ENCODE results near the gene RIMS3.

DNA sequence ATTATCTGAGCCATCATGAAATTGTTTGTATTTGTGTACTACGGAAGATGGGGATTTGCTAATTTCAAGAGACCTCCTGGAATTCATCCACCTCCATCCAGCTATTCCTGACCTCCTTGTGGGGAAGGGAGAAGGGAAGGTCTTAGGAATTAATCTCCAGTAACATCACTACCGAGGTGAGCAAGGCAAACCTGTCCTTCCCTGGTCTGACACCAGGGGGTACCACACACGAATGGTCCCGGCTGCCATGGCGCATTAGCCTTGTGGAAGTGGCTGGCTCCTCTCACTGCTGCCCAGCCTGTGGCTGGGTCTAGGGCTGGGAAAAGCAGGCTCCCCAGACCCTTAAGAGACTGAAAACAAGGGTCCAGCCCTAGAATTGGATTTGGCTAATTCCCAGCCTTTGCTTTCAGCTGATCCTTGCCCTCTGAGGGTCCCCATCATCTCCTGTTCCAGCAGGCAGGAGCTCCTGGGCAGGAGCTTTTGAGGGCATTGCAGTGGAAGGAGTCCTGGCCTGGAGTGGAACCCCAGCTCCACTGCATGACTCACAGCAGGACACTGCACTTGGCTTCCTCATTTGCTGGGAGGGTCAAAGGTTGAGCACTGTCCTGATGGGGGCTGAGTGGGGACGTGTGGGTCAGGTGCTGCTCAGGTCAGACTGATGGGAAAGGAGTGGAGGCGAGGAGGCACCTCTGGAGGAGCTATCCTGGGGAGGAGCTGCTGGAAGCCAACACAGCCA lies 34.8 kb downstream of the RIMS3 start:
- TF ChIP-seq CTCF (IDR thresholded peaks at IDR 0.05; ENCODE audit: low read length), result peak; percentile 73
- no peak for TF ChIP-seq EZH2 (IDR thresholded peaks at IDR 0.05; ENCODE audit: borderline replicate concordance, low read length)
